SU-DHL-6 (cell line): Measurements from ENCODE around the gene SCG5.

Experiments
- H2AFZ ChIP-seq: fragments of 200-600 bp; sonication (generic); 2 replicates; pipeline ENCODE4 v1.6.1; 2014; ENCODE audit warnings: low read depth, mild to moderate bottlenecking, moderate library complexity, mixed read lengths, antibody characterized with exemption, low read length; ENCODE audit not compliant: severe bottlenecking
- H3F3A ChIP-seq: fragments of 200-600 bp; shearing (Covaris generic); 2 replicates; pipeline ENCODE4 v1.6.0; 2016; ENCODE audit warnings: antibody characterized with exemption, mild to moderate bottlenecking; ENCODE audit not compliant: insufficient read depth
- H3K27ac ChIP-seq: fragments of 200-600 bp; sonication (generic); 2 replicates; pipeline ENCODE4 v1.5.1; 2016; ENCODE audit warnings: low read depth, mild to moderate bottlenecking, low read length, moderate library complexity, mixed read lengths
- H3K27me3 ChIP-seq: fragments of 200-600 bp; sonication (generic), shearing (Covaris generic); 2 replicates; pipeline ENCODE4 v1.6.0; 2014; ENCODE audit warnings: mild to moderate bottlenecking, low read length
- H3K36me3 ChIP-seq: fragments of 200-600 bp; sonication (generic); 2 replicates; pipeline ENCODE4 v1.6.1; 2014; ENCODE audit warnings: mild to moderate bottlenecking, low read length, mixed read lengths
- H3K4me2 ChIP-seq: fragments of 300-600, 200-600 bp; shearing (Covaris generic), sonication (generic); 2 replicates; pipeline ENCODE4 v1.6.0; 2014; ENCODE audit warnings: low read length, low read depth, mild to moderate bottlenecking; ENCODE audit not compliant: poor library complexity, severe bottlenecking
- H3K4me3 ChIP-seq: fragments of 200-600 bp; sonication (generic); 2 replicates; pipeline ENCODE4 v1.5.1; 2014; ENCODE audit warnings: antibody characterized with exemption, low read length, mild to moderate bottlenecking, mixed read lengths; ENCODE audit not compliant: insufficient read depth, poor library complexity, severe bottlenecking
- H3K79me2 ChIP-seq: fragments of 200-600 bp; sonication (generic); 2 replicates; pipeline ENCODE4 v1.6.1; 2014; ENCODE audit warnings: mild to moderate bottlenecking, low read length, moderate library complexity; ENCODE audit not compliant: insufficient read depth
- H3K9ac ChIP-seq: fragments of 200-600 bp; sonication (generic); 2 replicates; pipeline ENCODE4 v1.7.0; 2014; ENCODE audit warnings: mild to moderate bottlenecking, low read length
- H3K9me2 ChIP-seq: fragments of 200-600 bp; sonication (generic); replicated peaks from 2 replicates; pipeline ENCODE4 v1.6.1; 2014; ENCODE audit warnings: low read length; ENCODE audit not compliant: insufficient read depth
- H3K9me3 ChIP-seq: fragments of 200-600 bp; sonication (generic); 2 replicates; pipeline ENCODE4 v1.6.1; 2014; ENCODE audit warnings: low read length, mixed read lengths; ENCODE audit not compliant: insufficient read depth
- H4K20me1 ChIP-seq: fragments of 200-600 bp; sonication (generic); 2 replicates; pipeline ENCODE4 v1.6.1; 2014; ENCODE audit warnings: low read depth, mild to moderate bottlenecking, antibody characterized with exemption, low read length, moderate library complexity, mixed read lengths
- CTCF ChIP-seq: fragments of 200-600 bp; sonication (generic); IDR thresholded peaks from one replicate; pipeline ENCODE4 v1.5.1; 2017; ENCODE audit warnings: antibody characterized with exemption, mild to moderate bottlenecking, low read length, moderate library complexity; ENCODE audit not compliant: insufficient read depth, poor library complexity, severe bottlenecking
- EZH2phosphoT487 ChIP-seq: fragments of 200-600 bp; sonication (generic), shearing (Covaris generic); conservative IDR thresholded peaks from 2 replicates; pipeline ENCODE4 v1.6.1; 2018; ENCODE audit warnings: mild to moderate bottlenecking, antibody characterized with exemption, low read length, moderate library complexity, mixed read lengths

SCG5 gene

GRCh38 chr15:32685576-32685975 lies 44.1 kb downstream of the SCG5 start:
- no peak overlapping the region for H3K4me3 ChIP-seq
- H3K9ac ChIP-seq = no peak overlapping the region
- no peak overlapping the region for H3K4me2 ChIP-seq
- H3F3A ChIP-seq = no peaks in the 10 kb centered on the region
- no peaks in the 10 kb centered on the region for H3K36me3 ChIP-seq
- H3K9me3 ChIP-seq = no peaks in the 10 kb centered on the region
- TF ChIP-seq EZH2phosphoT487 (no peak), CTCF (no peak)
- no peaks in the 10 kb centered on the region for H3K79me2 ChIP-seq
- H4K20me1 ChIP-seq = no peaks in the 10 kb centered on the region
- no peaks in the 10 kb centered on the region for H3K9me2 ChIP-seq
- H3K27ac ChIP-seq = no peak overlapping the region
- no peak overlapping the region for H2AFZ ChIP-seq
- H3K27me3 ChIP-seq = no peaks in the 10 kb centered on the region

- H3K27ac ChIP-seq = no peak overlapping the region
- H4K20me1 ChIP-seq = no peaks in the 10 kb centered on the region
- no peaks in the 10 kb centered on the region for H3K36me3 ChIP-seq
- TF ChIP-seq EZH2phosphoT487 (no peak), CTCF (no peak)
- no peak overlapping the region for H3K4me3 ChIP-seq
- no peak overlapping the region for H2AFZ ChIP-seq
- H3K27me3 ChIP-seq = no peaks in the 10 kb centered on the region
- H3K9ac ChIP-seq = no peak overlapping the region
- no peaks in the 10 kb centered on the region for H3K79me2 ChIP-seq
- no peaks in the 10 kb centered on the region for H3K9me3 ChIP-seq
- no peaks in the 10 kb centered on the region for H3F3A ChIP-seq
- H3K9me2 ChIP-seq = no peaks in the 10 kb centered on the region
- H3K4me2 ChIP-seq = no peak overlapping the region
These were observed 46.0 kb downstream of the SCG5 start for GRCh38 chr15:32687556-32687955.

GRCh38 chr15:32688151-32688639 lies 46.7 kb downstream of the SCG5 start:
- Histone ChIP-seq H3K9me3 (no peaks in the 10 kb centered on the region), H3K4me3 (no peak overlapping the region), H3K9ac (no peak overlapping the region), H3K27ac (no peak overlapping the region), H3K36me3 (no peaks in the 10 kb centered on the region), H3K9me2 (no peaks in the 10 kb centered on the region), H2AFZ (no peak overlapping the region), H3K27me3 (no peaks in the 10 kb centered on the region), H4K20me1 (no peaks in the 10 kb centered on the region), H3K4me2 (no peak overlapping the region), H3K79me2 (no peaks in the 10 kb centered on the region), H3F3A (no peaks in the 10 kb centered on the region)
- no peak for TF ChIP-seq CTCF
- no peak for TF ChIP-seq EZH2phosphoT487
